ENCODE results near the gene HM13.
"Not testable (repeated sequence)": the region's sequence is repeated elsewhere in the genome, so short reads cannot be mapped to it uniquely, and the experiment has no call there.

GRCh38 chr20:31545621-31546040 lies 31.4 kb downstream of the HM13 start:
- TF ChIP-seq, protein P1, sequence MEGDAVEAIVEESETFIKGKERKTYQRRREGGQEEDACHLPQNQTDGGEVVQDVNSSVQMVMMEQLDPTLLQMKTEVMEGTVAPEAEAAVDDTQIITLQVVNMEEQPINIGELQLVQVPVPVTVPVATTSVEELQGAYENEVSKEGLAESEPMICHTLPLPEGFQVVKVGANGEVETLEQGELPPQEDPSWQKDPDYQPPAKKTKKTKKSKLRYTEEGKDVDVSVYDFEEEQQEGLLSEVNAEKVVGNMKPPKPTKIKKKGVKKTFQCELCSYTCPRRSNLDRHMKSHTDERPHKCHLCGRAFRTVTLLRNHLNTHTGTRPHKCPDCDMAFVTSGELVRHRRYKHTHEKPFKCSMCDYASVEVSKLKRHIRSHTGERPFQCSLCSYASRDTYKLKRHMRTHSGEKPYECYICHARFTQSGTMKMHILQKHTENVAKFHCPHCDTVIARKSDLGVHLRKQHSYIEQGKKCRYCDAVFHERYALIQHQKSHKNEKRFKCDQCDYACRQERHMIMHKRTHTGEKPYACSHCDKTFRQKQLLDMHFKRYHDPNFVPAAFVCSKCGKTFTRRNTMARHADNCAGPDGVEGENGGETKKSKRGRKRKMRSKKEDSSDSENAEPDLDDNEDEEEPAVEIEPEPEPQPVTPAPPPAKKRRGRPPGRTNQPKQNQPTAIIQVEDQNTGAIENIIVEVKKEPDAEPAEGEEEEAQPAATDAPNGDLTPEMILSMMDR (IDR thresholded peaks at IDR 0.05): not testable (repeated sequence)
- not testable (repeated sequence) for TF ChIP-seq POLR2A, EP300 (IDR thresholded peaks at IDR 0.05)

Measured in ovary (tissue), 3 donors.